ENCODE measurements around the gene FAM25G. TPM values are rescaled to one million over a fixed set of nuclear protein-coding genes. Genes with fewer than 3 reads are reported as not detected.
"Not testable (repeated sequence)": the region's sequence is repeated elsewhere in the genome, so short reads cannot be mapped to it uniquely, and the experiment has no call there.

The FAM25G gene
- not detected in 2 replicates for total RNA-seq (2014; rRNA removed; shearing (Covaris generic))

- DNase-seq (ENCODE audit: low spot score) = not testable (repeated sequence)
Observed at GRCh38 chr10:47491600-47491999, at the start of gene FAM25G. FAM25G (minus strand) TSS chr10:47491700; CDS start chr10:47491674, 26 bp downstream.

GRCh38 chr10:47536430-47536829, 44.9 kb upstream of the FAM25G start:
- not testable (repeated sequence) for DNase-seq (ENCODE audit: low spot score)

GRCh38 chr10:47523475-47523874, 32.0 kb upstream of the FAM25G start, which contains the start of gene AGAP9:
AGAP9 (minus strand) TSS chr10:47523638; CDS start chr10:47523526, 112 bp downstream.
- not testable (repeated sequence) for DNase-seq (ENCODE audit: low spot score)

GRCh38 chr10:47502313-47502712, 10.8 kb upstream of the FAM25G start:
- DNase-seq (ENCODE audit: low spot score) = not testable (repeated sequence)

- not testable (repeated sequence) for DNase-seq (ENCODE audit: low spot score)
Observed at GRCh38 chr10:47494226-47494625, 2.7 kb upstream of the FAM25G start.

GRCh38 chr10:47489630-47490029, 1.9 kb downstream of the FAM25G start:
- DNase-seq (ENCODE audit: low spot score) = not testable (repeated sequence)

- DNase-seq (ENCODE audit: low spot score) = peak; percentile 36
Observed at GRCh38 chr10:47485943-47486342, 5.6 kb downstream of the FAM25G start.

- not testable (repeated sequence) for DNase-seq (ENCODE audit: low spot score)
Observed at GRCh38 chr10:47484786-47485185, 6.7 kb downstream of the FAM25G start.

GRCh38 chr10:47483923-47484322, 7.6 kb downstream of the FAM25G start, which contains the start of gene ANXA8:
ANXA8 (minus strand) TSS chr10:47484115; CDS start chr10:47483933, 182 bp downstream.
- peak; percentile 0 for DNase-seq (ENCODE audit: low spot score)

- DNase-seq (ENCODE audit: low spot score) = not testable (repeated sequence)
Observed at GRCh38 chr10:47482367-47482766, 9.1 kb downstream of the FAM25G start.

- peak; percentile 57 for DNase-seq (ENCODE audit: low spot score)
Observed at GRCh38 chr10:47481768-47482181, 9.7 kb downstream of the FAM25G start.

- DNase-seq (ENCODE audit: low spot score) = peak; percentile 85
Observed at GRCh38 chr10:47481182-47481766, 10.2 kb downstream of the FAM25G start.

GRCh38 chr10:47480133-47480532, 11.4 kb downstream of the FAM25G start:
- not testable (repeated sequence) for DNase-seq (ENCODE audit: low spot score)

GRCh38 chr10:47478114-47478513, 13.4 kb downstream of the FAM25G start:
- not testable (repeated sequence) for DNase-seq (ENCODE audit: low spot score)

GRCh38 chr10:47477078-47477477, 14.4 kb downstream of the FAM25G start:
- DNase-seq (ENCODE audit: low spot score) = not testable (repeated sequence)

GRCh38 chr10:47475101-47475500, 16.4 kb downstream of the FAM25G start:
- DNase-seq (ENCODE audit: low spot score) = not testable (repeated sequence)

GRCh38 chr10:47473516-47473915, 18.0 kb downstream of the FAM25G start:
- not testable (repeated sequence) for DNase-seq (ENCODE audit: low spot score)

GRCh38 chr10:47472647-47473046, 18.9 kb downstream of the FAM25G start:
- not testable (repeated sequence) for DNase-seq (ENCODE audit: low spot score)

GRCh38 chr10:47472072-47472471, 19.4 kb downstream of the FAM25G start:
- not testable (repeated sequence) for DNase-seq (ENCODE audit: low spot score)

- DNase-seq (ENCODE audit: low spot score) = not testable (repeated sequence)
Observed at GRCh38 chr10:47468731-47469528, 22.6 kb downstream of the FAM25G start.

- not testable (repeated sequence) for DNase-seq (ENCODE audit: low spot score)
Observed at GRCh38 chr10:47467957-47468356, 23.5 kb downstream of the FAM25G start.

- not testable (repeated sequence) for DNase-seq (ENCODE audit: low spot score)
Observed at GRCh38 chr10:47467458-47467857, 24.0 kb downstream of the FAM25G start.

All from A172 (cell line).